ENCODE results near the gene TEKT2. TPM values are rescaled to one million over a fixed set of nuclear protein-coding genes. Genes with fewer than 3 reads are reported as not detected.

The TEKT2 gene
- total RNA-seq, 1 donor from 2014 or later, result 0.23 TPM

- DNase-seq (ENCODE audit: extremely low read depth, low read depth, low spot score), result no peak
Observed at GRCh38 chr1:36086529-36087232, 2.8 kb downstream of the TEKT2 start.

GRCh38 chr1:36087233-36088123 lies 3.6 kb downstream of the TEKT2 start:
- no peak for DNase-seq (ENCODE audit: extremely low read depth, low read depth, low spot score)

GRCh38 chr1:36088265-36088576 lies 4.3 kb downstream of the TEKT2 start:
- DNase-seq (ENCODE audit: extremely low read depth, low read depth, low spot score), result no peak

DNA sequence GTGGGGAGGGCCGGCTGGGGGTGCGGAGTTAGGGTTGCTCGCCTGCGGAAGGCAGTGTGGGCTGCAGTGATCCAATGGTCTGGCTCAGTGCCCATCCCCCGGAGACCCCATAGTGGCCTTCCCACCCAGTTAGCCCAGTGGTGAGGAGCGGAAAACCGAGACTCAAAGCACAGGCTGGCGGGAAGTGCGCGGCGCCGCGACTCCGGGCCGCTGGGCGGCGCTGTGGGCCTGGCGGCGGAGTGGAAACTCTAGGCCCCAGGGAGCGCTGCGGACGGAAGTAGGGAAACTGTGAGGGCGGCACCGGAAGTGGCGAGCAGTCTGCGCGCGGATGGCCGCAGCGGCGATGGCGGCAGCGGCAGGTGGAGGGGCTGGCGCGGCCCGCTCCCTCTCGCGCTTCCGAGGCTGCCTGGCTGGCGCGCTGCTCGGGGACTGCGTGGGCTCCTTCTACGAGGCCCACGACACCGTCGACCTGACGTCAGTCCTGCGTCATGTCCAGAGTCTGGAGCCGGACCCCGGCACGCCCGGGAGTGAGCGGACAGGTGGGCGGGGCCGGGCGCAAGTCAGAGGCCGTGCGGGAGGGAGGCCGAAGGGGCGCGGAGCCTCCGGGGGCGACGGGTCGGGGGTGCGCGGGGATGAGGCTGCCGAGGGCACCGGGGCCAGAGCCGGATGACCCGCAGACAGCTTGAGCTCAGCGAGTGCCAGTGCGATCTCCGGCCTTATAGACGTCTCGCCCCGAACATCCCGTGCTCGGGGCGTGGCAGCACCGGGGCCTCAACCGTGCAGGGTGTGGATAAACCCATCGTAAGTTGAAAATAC lies 4.9 kb downstream of the TEKT2 start, which contains the start of gene ADPRS:
Gene ADPRS (plus strand): TSS at position 316 of the 816 bp plus-strand sequence. CDS start 13 bp downstream, at position 329.
- DNase-seq (ENCODE audit: extremely low read depth, low read depth, low spot score), result no peak

- no peak for DNase-seq (ENCODE audit: extremely low read depth, low read depth, low spot score)
Observed at GRCh38 chr1:36089393-36090121, 5.7 kb downstream of the TEKT2 start.

DNA sequence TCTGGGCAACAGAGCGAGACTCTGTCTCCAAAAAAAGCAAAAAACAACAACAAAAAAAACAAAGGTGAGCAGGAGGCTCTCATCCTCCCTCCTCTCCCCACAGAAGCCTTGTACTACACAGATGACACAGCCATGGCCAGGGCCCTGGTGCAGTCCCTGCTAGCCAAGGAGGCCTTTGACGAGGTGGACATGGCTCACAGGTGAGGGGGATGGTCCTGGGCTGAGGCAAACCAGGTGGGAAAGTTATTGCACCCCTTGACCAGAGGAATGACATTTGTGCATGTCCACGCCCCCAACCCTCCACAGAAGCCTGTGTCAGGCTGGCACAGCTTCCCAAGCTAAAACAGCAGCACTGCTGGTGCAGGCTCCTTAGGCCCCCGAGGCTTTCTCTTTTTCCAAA lies 7.2 kb downstream of the TEKT2 start:
- DNase-seq (ENCODE audit: extremely low read depth, low read depth, low spot score), result no peak

DNA sequence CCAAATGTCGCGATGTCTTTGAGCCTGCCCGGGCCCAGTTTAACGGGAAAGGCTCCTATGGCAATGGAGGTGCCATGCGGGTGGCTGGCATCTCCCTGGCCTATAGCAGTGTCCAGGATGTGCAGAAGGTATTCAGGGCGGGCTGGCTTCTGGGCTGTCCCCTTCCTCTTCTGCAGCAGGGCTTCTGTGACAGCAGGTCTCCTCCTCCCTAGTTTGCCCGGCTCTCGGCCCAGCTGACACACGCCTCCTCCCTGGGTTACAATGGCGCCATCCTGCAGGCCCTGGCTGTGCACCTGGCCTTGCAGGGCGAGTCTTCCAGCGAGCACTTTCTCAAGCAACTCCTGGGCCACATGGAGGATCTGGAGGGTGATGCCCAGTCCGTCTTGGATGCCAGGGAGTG lies 7.8 kb downstream of the TEKT2 start:
- no peak for DNase-seq (ENCODE audit: extremely low read depth, low read depth, low spot score)

DNA sequence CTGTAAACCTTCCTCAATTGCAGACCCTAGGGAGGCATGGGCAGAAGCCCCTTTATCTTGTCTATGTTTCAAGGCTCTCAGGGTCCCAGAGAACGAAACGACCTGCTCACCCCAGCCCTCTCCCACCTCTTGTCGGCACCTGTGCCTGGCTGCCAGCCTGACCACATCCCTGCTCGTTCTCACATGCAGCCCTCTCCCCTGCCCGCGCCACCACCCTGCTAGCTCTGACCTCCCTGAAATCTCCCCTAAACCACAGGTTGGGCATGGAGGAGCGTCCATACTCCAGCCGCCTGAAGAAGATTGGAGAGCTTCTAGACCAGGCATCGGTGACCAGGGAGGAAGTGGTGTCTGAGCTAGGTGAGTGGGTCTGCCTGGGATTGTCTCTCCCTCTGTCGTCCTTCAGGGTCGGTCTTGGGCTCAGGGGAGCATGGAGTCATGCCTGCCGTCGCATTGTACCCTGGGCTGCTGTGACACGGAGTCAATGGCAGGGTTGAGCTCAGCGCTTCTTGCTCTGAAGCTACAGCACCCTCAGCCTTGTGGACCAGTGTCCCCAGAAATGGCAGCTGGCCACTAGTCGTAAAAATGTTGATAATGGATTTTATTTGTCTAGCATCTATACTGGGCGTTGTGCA lies 8.4 kb downstream of the TEKT2 start:
- no peak for DNase-seq (ENCODE audit: extremely low read depth, low read depth, low spot score)

DNA sequence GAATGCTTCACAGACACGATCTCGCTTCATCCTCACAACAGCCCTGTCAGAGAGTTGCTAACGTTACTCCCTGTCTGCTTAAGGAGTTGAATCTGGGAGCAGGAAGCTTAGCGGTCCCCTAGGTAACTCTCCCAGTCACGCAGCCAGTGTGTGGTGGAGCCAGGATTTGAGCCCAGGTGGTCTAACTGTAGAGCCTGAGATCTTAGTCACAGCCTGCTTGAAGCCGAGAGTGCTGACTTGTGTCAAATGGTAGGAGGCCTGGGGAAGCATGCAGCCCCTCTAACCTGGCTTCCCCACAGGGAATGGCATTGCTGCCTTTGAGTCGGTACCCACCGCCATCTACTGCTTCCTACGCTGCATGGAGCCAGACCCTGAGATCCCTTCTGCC lies 8.9 kb downstream of the TEKT2 start:
- no peak for DNase-seq (ENCODE audit: extremely low read depth, low read depth, low spot score)

DNA sequence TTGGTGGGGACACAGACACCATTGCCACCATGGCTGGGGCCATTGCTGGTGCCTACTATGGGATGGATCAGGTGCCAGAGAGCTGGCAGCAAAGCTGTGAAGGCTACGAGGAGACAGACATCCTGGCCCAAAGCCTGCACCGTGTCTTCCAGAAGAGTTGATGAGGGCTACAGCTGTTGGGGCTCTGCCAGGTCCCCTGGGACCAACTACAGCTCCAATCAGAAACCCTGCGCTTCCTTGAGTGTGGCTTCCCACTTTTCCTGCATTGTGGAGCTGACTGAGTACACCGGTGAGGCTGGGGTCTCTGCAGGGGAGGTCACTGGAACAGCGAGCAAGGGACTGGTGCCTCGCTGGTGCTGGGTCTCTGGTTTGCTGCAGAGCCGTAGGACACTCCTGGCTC lies 9.3 kb downstream of the TEKT2 start:
- no peak for DNase-seq (ENCODE audit: extremely low read depth, low read depth, low spot score)

DNA sequence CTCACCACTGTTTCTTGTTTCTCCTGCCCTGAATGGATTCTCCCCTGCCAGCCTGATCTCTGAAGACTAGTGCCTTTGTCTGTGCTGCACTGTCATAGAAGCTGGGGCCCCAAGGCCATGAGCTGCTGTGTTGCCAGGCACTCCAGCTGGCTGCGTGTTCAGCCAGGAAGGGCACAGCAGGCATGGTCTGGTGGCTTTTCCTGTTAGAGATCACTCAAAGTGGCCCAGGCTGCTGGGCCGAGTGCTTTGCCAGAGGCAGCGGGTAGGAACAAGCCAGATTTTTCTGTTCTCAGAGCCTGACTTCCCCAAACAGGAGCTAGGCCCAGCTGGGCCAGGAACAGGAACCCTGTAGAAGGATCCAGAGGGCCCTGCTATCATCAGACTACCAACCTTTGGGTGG lies 10.0 kb downstream of the TEKT2 start:
- DNase-seq (ENCODE audit: extremely low read depth, low read depth, low spot score), result no peak

GRCh38 chr1:36094621-36095061 lies 10.7 kb downstream of the TEKT2 start:
- no peak for DNase-seq (ENCODE audit: extremely low read depth, low read depth, low spot score)

GRCh38 chr1:36095760-36096405 lies 12.0 kb downstream of the TEKT2 start:
- DNase-seq (ENCODE audit: extremely low read depth, low read depth, low spot score), result no peak

DNA sequence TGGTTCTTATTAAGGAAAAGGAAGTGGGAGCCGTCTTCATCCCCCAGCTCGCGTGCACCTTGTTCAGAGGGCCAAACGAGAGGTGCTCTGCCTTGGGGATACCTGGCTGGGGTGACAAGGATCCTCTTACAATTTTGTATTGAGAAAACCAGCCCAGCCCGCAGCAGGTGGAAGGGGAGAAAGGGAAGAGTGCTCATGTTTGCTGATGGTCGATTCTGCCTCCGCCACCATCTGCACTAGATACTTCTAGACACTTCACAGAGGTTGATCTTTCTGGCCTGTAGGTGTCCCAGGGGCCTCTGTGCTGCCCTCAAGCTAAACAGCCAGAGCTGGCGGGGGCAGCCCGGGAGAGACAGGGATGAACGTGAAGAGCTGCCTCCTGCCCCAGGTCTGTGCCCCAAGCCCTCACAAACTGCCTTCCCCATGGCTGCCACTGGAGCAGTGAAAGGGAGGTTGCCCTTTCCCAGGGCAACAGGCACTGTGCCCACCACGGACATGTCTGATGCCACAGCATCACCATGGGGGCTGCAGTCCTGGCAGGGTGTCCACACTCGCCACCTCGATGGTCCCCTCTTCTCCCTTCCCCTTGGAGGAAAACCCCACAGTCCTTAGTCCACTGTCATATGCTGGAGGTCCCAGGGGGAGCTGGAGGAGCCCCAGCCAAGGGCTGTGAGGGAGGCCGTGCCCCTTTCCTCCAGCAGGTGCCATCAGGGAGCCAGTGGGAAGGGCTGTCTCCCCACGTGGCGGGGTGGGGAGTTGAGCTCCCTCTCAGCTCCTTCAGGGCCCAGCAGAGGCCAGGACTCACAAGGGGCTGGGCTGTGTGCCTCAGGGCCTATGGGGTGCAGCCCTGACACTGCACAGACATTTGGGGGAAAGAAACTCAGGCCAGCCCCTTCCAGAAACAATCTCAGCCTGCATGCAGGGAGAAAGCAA lies 12.9 kb downstream of the TEKT2 start:
- DNase-seq (ENCODE audit: extremely low read depth, low read depth, low spot score), result no peak

DNA sequence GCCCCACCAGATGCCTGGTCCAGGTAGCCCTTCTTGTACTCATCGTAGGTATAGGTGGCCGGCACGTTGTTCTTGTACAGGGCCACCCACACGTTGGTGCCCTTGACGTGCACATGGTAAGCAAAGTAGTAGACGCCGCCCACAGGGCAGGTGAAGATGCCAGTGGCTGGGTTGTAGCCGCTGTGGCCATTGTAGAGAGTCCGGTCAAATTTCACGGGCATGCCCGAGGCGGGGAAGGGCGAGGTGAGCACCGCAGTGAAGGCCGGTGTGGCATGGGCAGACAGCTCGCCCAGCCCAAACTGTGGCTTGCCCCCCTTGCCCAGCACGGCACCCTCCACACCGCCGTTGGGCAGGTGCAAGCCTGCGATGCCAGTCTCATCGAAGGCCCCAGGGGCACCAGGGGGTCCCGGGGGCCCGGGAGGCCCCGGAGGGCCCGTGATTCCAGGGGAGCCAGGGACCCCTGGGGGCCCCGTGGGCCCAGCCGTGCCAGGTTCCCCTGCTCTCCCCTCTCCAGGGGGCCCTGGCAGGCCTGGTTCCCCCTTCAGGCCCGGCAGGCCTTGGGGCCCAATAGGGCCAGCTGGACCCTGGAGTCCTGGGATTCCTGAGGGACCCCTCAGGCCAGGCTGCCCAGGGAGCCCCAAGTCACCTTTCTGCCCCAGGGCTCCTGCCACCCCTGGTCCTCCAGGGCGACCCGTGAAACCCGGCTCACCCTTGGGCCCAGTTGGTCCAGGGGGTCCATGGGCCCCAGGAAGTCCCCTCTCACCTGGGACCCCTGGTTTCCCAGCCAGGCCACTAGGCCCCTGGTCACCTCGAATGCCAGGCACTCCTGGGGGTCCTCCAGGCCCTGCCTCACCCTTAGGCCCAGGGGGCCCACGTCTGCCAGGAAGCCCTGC lies 14.0 kb downstream of the TEKT2 start:
- no peak for DNase-seq (ENCODE audit: extremely low read depth, low read depth, low spot score)

DNA sequence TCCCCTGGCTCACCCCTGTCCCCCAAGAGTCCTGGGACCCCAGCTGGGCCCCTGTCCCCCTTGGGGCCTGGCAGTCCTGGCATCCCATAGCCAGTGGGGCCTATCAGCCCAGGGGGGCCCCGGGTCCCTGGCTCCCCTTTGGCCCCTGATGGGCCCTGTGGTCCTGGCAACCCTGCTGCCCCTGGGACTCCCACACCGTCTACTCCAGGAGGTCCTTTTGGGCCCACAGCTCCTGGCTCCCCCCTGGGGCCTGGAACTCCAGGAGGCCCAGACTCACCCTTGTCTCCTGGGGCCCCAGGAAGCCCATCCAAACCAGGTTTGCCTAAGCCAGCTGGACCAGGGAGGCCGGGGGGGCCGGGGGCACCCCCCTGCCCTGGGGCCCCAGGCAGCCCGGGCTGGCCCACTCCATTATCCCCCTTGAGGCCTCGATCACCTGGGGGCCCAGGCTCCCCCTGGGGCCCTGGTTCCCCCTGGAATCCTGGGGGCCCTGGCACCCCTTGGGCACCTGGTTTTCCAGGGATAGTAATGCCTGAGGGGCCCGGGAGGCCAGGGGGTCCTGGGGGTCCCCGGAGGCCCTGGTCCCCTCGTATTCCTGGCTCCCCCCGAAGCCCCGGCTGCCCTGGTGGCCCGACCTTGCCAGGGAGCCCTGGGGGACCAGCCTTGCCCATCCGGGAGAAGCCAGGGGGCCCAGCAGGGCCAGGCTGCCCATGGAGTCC lies 14.9 kb downstream of the TEKT2 start:
- no peak for DNase-seq (ENCODE audit: extremely low read depth, low read depth, low spot score)

Measured in glomerular endothelial cell (primary cell).